GM10248 (cell line): ENCODE measurements around the gene VAV1.

Experiments used
- CTCF ChIA-PET: fragments of 300-600 bp; sonication (Branson Sonifier 250); formaldehyde crosslinking; extraction: SDS; loops from one replicate; lab custom pipeline; 2021; ENCODE audit warnings: antibody characterized with exemption; lab: Yijun Ruan, JAX
- POLR2A ChIA-PET: fragments of 350-650 bp; sonication (Branson Sonifier 250); formaldehyde crosslinking; extraction: SDS; loops from one replicate; lab custom pipeline; 2020; ENCODE audit warnings: antibody characterized with exemption; lab: Yijun Ruan, JAX
- DNase-seq: peaks from one replicate; pipeline ENCODE4 v3.0.0; 2012; ENCODE audit errors: extremely low spot score
- TF ChIP-seq, protein P1 (sequence below): IDR thresholded peaks from 2 replicates; pipeline ENCODE4 v1.5.1; 2012; ENCODE audit warnings: mild to moderate bottlenecking, low read depth; ENCODE audit errors: extremely low read depth, missing control alignments, control extremely low read depth

Gene VAV1

DNA sequence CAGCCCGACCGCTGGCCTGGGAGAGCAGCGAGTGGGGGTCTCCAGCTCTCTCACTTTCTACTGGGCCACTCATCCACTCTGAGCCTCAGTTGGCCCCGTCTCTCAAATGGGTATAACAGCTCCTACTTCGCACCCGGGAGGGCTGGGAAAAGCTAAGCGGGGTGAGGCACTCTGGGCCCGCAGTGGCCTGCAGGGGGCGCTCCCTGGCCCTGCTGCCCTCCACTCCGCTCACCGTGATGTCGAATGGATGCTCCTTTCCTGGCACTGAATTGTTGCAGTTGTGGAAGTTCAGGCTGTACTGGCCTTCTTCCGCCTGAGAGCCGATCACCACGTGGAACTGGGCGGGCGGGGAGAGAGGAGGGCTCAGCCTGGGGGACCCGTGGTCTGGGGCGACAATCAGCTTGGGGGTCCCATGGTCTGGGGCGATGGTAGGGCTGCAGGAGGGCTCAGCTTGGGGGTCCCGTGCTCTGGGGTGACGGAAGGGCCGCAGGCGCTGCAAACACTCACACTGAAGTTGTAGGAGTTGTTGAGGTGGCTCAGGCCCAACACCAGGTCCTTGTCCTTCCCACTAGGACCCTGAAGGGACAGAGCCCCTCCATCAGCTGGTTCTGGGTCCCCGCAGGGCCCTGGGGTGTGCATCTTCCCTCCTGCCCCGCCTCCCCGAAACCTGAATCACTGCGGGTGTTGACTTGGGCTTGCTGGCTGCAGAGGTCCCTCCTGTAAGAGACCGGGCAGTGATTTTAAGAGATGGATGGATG is 39.0 kb upstream of the VAV1 start:
- ChIA-PET POLR2A (no interaction called here), CTCF (interaction anchor here (1.3 to 7.3 kb wide), 2 partner anchors 82 to 130 kb away, joined by 3 to 124 read pairs; no protein-coding TSS in a partner anchor)
- TF ChIP-seq, protein P1, sequence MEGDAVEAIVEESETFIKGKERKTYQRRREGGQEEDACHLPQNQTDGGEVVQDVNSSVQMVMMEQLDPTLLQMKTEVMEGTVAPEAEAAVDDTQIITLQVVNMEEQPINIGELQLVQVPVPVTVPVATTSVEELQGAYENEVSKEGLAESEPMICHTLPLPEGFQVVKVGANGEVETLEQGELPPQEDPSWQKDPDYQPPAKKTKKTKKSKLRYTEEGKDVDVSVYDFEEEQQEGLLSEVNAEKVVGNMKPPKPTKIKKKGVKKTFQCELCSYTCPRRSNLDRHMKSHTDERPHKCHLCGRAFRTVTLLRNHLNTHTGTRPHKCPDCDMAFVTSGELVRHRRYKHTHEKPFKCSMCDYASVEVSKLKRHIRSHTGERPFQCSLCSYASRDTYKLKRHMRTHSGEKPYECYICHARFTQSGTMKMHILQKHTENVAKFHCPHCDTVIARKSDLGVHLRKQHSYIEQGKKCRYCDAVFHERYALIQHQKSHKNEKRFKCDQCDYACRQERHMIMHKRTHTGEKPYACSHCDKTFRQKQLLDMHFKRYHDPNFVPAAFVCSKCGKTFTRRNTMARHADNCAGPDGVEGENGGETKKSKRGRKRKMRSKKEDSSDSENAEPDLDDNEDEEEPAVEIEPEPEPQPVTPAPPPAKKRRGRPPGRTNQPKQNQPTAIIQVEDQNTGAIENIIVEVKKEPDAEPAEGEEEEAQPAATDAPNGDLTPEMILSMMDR = peak; percentile 10
- no peak for DNase-seq

DNA sequence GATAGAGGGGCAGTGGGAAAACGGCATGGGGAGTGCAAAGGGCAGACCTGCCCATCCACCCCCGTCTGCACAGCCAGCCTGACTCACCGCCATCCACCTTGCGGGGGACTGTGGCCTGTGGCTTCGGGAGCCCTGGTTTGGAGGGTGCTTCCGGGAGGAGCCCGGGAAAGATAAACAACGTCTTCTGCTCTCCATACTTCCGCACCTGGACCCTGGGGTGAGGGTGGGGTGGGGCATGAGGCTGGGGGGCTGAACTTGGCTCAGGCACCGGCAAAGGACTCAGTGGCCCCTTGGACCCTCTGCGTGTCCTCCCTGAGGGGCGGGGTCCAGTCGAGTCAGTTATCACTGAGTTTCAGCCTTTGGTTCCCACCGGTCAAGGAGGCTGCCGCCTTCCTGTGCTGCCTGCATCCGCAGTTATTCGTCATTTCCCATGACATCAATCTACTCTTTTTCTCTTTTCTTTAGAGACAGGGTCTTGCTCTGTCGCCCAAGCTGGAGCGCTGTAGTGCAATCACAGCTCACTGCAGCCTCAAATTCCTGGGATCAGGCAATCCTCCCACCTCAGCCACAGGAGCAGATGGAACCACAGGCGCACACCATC is 38.3 kb upstream of the VAV1 start:
- no peak for DNase-seq
- POLR2A ChIA-PET = no interaction called here
- TF ChIP-seq, protein P1 = no peak
- CTCF ChIA-PET = interaction anchor here (7.3 kb wide), 1 partner anchor 130 kb away, joined by 124 read pairs; no protein-coding TSS in a partner anchor

DNA sequence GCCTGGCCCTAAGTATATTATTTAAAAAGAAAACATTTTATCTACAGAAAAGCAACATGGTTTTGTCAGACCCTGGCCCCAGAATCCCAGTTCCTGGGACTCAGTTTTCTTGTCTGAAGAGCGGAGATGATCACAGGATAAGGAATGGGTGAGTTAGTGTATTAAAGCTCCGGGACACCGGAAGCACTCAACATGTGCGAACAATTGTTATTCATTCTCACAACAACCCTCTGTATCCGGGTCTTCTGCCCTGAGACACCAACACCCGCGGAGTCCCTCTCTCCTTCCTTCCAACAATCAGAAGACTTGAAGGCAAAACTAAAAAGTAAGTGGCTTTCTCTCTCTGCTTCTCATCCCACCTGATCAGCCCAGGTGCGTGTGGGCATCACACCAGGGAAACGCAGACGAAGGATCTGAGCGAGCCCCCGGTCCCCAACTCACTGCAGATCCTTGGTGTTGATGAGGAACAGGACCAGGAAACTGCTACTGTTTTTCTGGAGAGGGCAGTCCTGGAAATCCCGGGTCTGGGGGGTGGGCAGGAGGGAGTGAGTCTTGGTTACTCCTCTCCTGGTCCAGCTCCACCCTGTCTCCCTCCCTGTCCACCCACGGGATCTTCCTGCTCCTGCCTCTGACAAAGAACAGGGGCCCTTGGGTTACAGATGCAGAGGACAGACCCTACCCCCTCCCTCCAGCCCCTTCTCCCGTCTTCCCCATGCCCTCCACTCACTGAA is 37.2 kb upstream of the VAV1 start:
- POLR2A ChIA-PET = interaction anchor here (0.9 kb wide), 1 partner anchor 24 kb away, joined by 3 read pairs; no protein-coding TSS in a partner anchor

DNA sequence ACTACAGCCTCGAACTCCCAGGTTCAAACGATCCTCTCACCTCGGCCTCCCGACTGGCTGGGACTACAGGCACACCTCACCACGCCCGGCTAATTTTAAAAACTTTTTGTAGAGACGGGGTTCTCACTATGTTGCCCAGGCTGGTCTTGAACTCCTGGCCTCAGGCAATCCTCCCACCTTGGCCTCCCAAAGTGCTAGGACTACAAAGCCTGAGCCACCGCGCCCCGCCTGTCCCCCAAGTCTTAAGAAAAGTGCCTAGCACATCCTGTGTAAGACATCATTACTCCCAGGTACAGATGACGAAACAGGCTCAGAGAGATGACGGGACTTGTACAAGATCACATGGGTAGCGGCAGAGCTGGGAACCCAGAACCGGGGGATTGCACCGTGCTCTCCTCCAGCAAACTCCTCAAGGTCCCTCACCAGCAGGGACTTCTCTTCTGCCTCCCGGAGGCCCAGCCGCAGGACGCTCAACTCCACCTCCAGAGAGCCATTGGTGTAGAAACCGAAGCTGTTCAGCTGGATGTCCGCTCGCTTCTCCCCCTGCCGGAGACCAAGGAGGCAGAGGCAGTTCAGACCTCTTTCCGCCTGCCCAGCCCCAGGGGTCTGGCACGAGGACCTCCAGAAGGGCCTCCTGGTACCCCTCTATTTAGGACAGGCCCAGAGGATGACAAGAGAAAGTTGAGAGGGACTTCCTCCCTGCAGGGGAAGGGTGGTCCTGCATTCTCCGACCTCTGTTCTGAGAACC is 36.2 kb upstream of the VAV1 start:
- TF ChIP-seq, protein P1 = peak; percentile 62
- DNase-seq = peak; percentile 81
- CTCF ChIA-PET = interaction anchor here (0.7 to 7.3 kb wide), 17 partner anchors 11 to 364 kb away, joined by 3 to 124 read pairs (median 3); partner anchors contain the start of genes ALKBH7 and C3
- POLR2A ChIA-PET = interaction anchor here (0.6 kb wide), 3 partner anchors 81 to 267 kb away, joined by 3 to 4 read pairs (median 3); no protein-coding TSS in a partner anchor

More for the DNA sequence above, 37.2 kb upstream of the VAV1 start:
- CTCF ChIA-PET = interaction anchor here (0.7 to 7.3 kb wide), 5 partner anchors 13 to 363 kb away, joined by 3 to 124 read pairs (median 3); partner anchors contain the start of gene ALKBH7
- no peak for DNase-seq
- TF ChIP-seq, protein P1 = no peak

DNA sequence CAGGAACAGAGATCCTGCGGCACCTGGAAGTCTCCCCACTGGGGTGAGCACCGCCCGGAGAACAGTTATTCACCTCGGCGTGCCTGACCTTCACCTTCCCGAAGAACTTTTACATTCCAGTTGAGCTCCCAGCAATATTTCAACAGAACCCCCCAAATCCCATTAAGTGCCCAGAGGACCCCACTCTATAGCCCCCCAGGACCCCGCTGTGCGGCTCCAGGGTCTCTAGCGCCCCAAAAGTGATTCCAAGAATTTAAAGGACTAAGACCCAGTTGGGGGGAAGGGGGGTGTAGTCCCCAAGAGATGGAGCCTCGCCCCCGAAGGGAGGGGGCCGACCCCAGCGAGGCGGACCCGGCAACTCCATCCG is 35.6 kb upstream of the VAV1 start:
- TF ChIP-seq, protein P1 = no peak
- DNase-seq = no peak
- ChIA-PET POLR2A (interaction anchor here (0.6 to 1.8 kb wide), 4 partner anchors 82 to 206 kb away, joined by 3 to 8 read pairs (median 4); partner anchors contain the start of gene TNFSF9), CTCF (interaction anchor here (0.7 to 7.3 kb wide), 19 partner anchors 11 to 256 kb away, joined by 3 to 124 read pairs (median 6); partner anchors contain the start of genes C3 and VAV1)
